Measurements from ENCODE around the gene GPR85.

DNA sequence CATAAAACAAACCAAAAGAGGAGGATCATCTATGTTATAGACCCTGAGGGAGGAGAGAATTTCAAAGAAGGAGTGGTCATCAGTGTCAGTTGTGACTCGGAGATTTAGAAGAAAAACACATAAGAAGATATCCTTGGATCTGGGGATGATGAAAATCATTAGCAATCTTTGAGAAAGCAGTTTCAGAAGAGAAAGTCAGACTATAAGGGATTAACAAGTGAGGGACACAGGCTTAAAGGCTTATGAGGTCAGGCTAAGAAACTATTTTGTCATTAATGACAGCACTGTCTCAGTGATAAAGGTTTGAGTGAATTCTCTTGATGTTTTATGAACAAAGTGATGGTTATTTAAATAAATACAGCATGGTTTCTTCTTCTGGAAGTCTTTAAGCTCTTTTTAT is 6.1 kb upstream of the GPR85 start:
- TF ChIP-seq, protein P1, sequence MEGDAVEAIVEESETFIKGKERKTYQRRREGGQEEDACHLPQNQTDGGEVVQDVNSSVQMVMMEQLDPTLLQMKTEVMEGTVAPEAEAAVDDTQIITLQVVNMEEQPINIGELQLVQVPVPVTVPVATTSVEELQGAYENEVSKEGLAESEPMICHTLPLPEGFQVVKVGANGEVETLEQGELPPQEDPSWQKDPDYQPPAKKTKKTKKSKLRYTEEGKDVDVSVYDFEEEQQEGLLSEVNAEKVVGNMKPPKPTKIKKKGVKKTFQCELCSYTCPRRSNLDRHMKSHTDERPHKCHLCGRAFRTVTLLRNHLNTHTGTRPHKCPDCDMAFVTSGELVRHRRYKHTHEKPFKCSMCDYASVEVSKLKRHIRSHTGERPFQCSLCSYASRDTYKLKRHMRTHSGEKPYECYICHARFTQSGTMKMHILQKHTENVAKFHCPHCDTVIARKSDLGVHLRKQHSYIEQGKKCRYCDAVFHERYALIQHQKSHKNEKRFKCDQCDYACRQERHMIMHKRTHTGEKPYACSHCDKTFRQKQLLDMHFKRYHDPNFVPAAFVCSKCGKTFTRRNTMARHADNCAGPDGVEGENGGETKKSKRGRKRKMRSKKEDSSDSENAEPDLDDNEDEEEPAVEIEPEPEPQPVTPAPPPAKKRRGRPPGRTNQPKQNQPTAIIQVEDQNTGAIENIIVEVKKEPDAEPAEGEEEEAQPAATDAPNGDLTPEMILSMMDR (conservative IDR thresholded peaks at IDR 0.05; ENCODE audit: low read depth, low read length): no peak
- no peak for TF ChIP-seq EZH2 (IDR thresholded peaks at IDR 0.05; ENCODE audit: low read length, unreplicated experiment)
- no peak for TF ChIP-seq EZH2phosphoT487 (IDR thresholded peaks at IDR 0.05; ENCODE audit: borderline replicate concordance, low read length)
